ENCODE results near the gene TMEM135.

The TMEM135 gene

DNA sequence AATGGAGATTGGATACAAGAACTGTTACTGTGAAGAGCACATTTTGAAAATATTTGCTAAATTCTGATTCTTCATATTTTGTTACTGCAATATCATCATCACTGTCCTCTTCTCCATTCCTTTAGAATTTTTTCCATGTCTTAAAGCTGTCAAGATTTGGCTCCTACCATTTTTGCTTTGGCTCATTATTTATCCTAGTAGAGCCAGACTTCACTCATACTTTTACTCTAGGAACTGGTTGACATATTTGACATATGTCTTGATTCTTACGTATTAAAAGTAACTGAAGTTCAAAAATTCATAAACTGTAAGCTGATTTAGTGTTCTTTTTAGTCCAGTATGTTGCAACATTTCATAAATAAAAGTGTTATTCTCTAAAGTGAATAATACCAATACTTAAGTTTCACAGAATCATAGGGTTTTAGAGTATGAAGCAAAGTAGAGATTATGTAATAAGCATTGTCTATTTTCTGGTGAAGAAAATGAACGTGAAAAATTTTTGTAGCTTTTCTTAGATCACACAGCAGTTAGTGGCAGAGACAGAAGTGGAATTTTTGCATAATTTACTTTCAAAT, 225.6 kb downstream of the TMEM135 start:
- Histone ChIP-seq H3K4me1 (ENCODE audit: low read depth, poor library complexity, severe bottlenecking) (peaks cover 1% of the 10 kb centered on the region), H4K20me1 (ENCODE audit: insufficient read depth) (no peaks in the 10 kb centered on the region), H3K27ac (no peak overlapping the region), H3K9ac (no peak overlapping the region), H2AFZ (ENCODE audit: low read depth) (no peak overlapping the region), H3K4me3 (IDR thresholded peaks at IDR 0.05; ENCODE audit: insufficient read depth, low read depth, low read length) (no peak overlapping the region), H3K27me3 (ENCODE audit: insufficient read depth, low read depth) (no peaks in the 10 kb centered on the region), H3K79me2 (ENCODE audit: insufficient read depth, low read depth) (no peaks in the 10 kb centered on the region), H3K4me2 (no peak overlapping the region), H3K36me3 (ENCODE audit: insufficient read depth) (no peaks in the 10 kb centered on the region)
- TF ChIP-seq, protein P1, sequence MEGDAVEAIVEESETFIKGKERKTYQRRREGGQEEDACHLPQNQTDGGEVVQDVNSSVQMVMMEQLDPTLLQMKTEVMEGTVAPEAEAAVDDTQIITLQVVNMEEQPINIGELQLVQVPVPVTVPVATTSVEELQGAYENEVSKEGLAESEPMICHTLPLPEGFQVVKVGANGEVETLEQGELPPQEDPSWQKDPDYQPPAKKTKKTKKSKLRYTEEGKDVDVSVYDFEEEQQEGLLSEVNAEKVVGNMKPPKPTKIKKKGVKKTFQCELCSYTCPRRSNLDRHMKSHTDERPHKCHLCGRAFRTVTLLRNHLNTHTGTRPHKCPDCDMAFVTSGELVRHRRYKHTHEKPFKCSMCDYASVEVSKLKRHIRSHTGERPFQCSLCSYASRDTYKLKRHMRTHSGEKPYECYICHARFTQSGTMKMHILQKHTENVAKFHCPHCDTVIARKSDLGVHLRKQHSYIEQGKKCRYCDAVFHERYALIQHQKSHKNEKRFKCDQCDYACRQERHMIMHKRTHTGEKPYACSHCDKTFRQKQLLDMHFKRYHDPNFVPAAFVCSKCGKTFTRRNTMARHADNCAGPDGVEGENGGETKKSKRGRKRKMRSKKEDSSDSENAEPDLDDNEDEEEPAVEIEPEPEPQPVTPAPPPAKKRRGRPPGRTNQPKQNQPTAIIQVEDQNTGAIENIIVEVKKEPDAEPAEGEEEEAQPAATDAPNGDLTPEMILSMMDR (conservative IDR thresholded peaks at IDR 0.05; ENCODE audit: low read depth, low read length), result no peak

DNA sequence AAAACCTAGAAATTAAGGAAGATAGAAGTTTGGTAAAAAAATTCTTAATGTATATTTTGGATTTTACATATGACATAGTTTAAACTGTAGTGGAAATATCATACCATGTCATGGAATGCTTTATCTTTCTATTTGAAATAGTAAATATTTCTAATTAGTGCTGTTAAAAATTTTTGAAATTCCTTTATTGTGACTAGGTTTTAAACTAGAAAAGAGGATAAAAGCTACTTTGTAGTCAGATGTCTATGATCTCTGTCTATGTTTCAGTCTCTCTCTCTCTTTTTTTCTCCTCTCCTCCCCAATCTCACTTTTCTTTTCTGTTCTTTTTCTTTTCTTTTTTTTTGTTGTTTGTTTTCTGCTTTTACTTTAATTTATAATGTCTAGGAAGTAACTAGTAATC, 226.2 kb downstream of the TMEM135 start:
- no peaks in the 10 kb centered on the region for H3K79me2 ChIP-seq (ENCODE audit: insufficient read depth, low read depth)

DNA sequence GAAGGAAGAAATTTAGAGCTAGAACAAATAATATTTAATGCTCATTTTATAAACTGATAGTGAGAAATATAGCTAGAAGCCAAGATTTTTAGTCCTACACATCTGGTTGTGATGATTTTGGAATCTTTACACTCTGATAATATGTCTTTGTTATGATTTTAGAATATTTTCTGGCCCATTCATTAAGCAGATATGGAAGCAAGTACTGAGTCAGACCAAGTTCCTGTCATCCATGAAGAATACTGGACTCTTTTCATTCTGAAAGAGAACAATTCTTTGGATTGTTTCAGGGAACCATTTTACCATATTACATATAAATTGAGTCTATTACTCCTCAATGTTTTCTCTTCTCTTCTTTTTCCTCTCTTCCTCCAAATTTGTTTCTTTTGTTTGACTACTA, 227.4 kb downstream of the TMEM135 start:
- Histone ChIP-seq H3K4me1 (ENCODE audit: low read depth, poor library complexity, severe bottlenecking) (peaks cover 8% of the 10 kb centered on the region), H3K27ac (no peak overlapping the region), H3K9ac (no peak overlapping the region), H3K27me3 (ENCODE audit: insufficient read depth, low read depth) (no peaks in the 10 kb centered on the region), H3K4me2 (no peak overlapping the region), H3K36me3 (ENCODE audit: insufficient read depth) (no peaks in the 10 kb centered on the region), H3K4me3 (IDR thresholded peaks at IDR 0.05; ENCODE audit: insufficient read depth, low read depth, low read length) (no peak overlapping the region), H4K20me1 (ENCODE audit: insufficient read depth) (no peaks in the 10 kb centered on the region), H2AFZ (ENCODE audit: low read depth) (no peak overlapping the region), H3K79me2 (ENCODE audit: insufficient read depth, low read depth) (no peaks in the 10 kb centered on the region)
- TF ChIP-seq, protein P1 (conservative IDR thresholded peaks at IDR 0.05; ENCODE audit: low read depth, low read length), result no peak

More for the DNA sequence above, 226.2 kb downstream of the TMEM135 start:
- no peaks in the 10 kb centered on the region for H3K27me3 ChIP-seq (ENCODE audit: insufficient read depth, low read depth)
- peaks cover 7% of the 10 kb centered on the region for H3K4me1 ChIP-seq (ENCODE audit: low read depth, poor library complexity, severe bottlenecking)
- TF ChIP-seq, protein P1 (conservative IDR thresholded peaks at IDR 0.05; ENCODE audit: low read depth, low read length), result no peak
- no peak overlapping the region for H3K4me2 ChIP-seq
- H4K20me1 ChIP-seq (ENCODE audit: insufficient read depth), result no peaks in the 10 kb centered on the region
- no peak overlapping the region for H3K4me3 ChIP-seq (IDR thresholded peaks at IDR 0.05; ENCODE audit: insufficient read depth, low read depth, low read length)
- no peak overlapping the region for H2AFZ ChIP-seq (ENCODE audit: low read depth)
- no peak overlapping the region for H3K27ac ChIP-seq
- no peak overlapping the region for H3K9ac ChIP-seq
- no peaks in the 10 kb centered on the region for H3K36me3 ChIP-seq (ENCODE audit: insufficient read depth)

DNA sequence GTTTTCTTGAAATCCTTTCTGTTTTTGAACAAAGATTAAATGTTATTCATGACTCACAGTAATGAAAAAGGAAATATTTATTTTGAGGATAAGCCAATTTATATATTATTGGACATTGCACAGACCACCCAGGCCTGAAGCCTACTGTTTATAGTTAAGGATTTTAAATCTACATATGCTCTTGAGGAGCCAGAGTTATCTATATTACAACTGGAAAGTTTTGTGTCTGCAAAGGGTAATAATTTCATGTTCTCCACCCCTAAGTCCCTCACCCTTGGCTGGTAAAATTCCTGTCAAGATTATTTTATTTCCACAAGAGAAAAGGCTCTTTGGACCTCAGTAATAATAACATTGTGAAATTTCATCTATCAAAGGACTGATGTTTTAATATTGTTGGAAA, 228.2 kb downstream of the TMEM135 start:
- H3K36me3 ChIP-seq (ENCODE audit: insufficient read depth), result no peaks in the 10 kb centered on the region
- H3K4me2 ChIP-seq, result no peak overlapping the region

More for the DNA sequence above, 228.2 kb downstream of the TMEM135 start:
- H2AFZ ChIP-seq (ENCODE audit: low read depth), result no peak overlapping the region
- H3K27ac ChIP-seq, result no peak overlapping the region
- no peak overlapping the region for H3K4me3 ChIP-seq (IDR thresholded peaks at IDR 0.05; ENCODE audit: insufficient read depth, low read depth, low read length)
- peaks cover 8% of the 10 kb centered on the region for H3K4me1 ChIP-seq (ENCODE audit: low read depth, poor library complexity, severe bottlenecking)
- no peak overlapping the region for H3K9ac ChIP-seq
- no peaks in the 10 kb centered on the region for H3K27me3 ChIP-seq (ENCODE audit: insufficient read depth, low read depth)
- H3K79me2 ChIP-seq (ENCODE audit: insufficient read depth, low read depth), result no peaks in the 10 kb centered on the region
- TF ChIP-seq, protein P1 (conservative IDR thresholded peaks at IDR 0.05; ENCODE audit: low read depth, low read length), result no peak
- no peaks in the 10 kb centered on the region for H4K20me1 ChIP-seq (ENCODE audit: insufficient read depth)

Data from KMS-11 (cell line).